GM23248 (cell line): Measurements from ENCODE around the gene ASB13. TPM values are rescaled to one million over a fixed set of nuclear protein-coding genes. Genes with fewer than 3 reads are reported as not detected.

Source experiments
- DNase-seq: peaks from one replicate; pipeline ENCODE4 v3.0.0-alpha.2; 2015
- H2AFZ ChIP-seq: fragments of 200-600 bp; sonication (generic); 2 replicates; pipeline ENCODE4 v1.6.1; 2016; ENCODE audit warnings: antibody characterized with exemption
- H3F3A ChIP-seq: fragments of 200-600 bp; sonication (generic); 2 replicates; pipeline ENCODE4 v1.6.1; 2016; ENCODE audit warnings: mild to moderate bottlenecking, antibody characterized with exemption, mixed run types; ENCODE audit not compliant: insufficient read depth
- H3K27ac ChIP-seq: fragments of 200-600 bp; sonication (generic); 2 replicates; pipeline ENCODE4 v1.5.1; 2016; ENCODE audit warnings: mild to moderate bottlenecking
- H3K27me3 ChIP-seq: fragments of 200-600 bp; sonication (generic); replicated peaks from 2 replicates; pipeline ENCODE4 v1.6.1; 2016; ENCODE audit warnings: mild to moderate bottlenecking; ENCODE audit not compliant: insufficient read depth
- H3K36me3 ChIP-seq: fragments of 200-600 bp; sonication (generic); 2 replicates; pipeline ENCODE4 v1.6.1; 2016; ENCODE audit warnings: low read depth, mild to moderate bottlenecking
- H3K4me1 ChIP-seq: fragments of 200-600 bp; sonication (generic); 2 replicates; pipeline ENCODE4 v1.6.1; 2016; ENCODE audit warnings: mild to moderate bottlenecking; ENCODE audit not compliant: insufficient read depth
- H3K4me2 ChIP-seq: fragments of 200-600 bp; sonication (generic); one replicate; pipeline ENCODE4 v1.6.1; 2016; ENCODE audit warnings: mild to moderate bottlenecking; ENCODE audit not compliant: unreplicated experiment
- H3K4me3 ChIP-seq: fragments of 200-600 bp; sonication (generic); 2 replicates; pipeline ENCODE4 v1.5.1; 2016; ENCODE audit warnings: mild to moderate bottlenecking
- H3K79me2 ChIP-seq: fragments of 200-600 bp; sonication (generic); 2 replicates; pipeline ENCODE4 v1.6.1; 2016; ENCODE audit warnings: mild to moderate bottlenecking; ENCODE audit not compliant: insufficient read depth
- H3K9ac ChIP-seq: fragments of 200-600 bp; sonication (generic); 2 replicates; pipeline ENCODE4 v1.6.1; 2016; ENCODE audit warnings: mild to moderate bottlenecking
- H3K9me2 ChIP-seq: fragments of 200-600 bp; sonication (generic); 2 replicates; pipeline ENCODE4 v1.6.1; 2016; ENCODE audit warnings: mixed run types, mild to moderate bottlenecking, moderate library complexity; ENCODE audit not compliant: insufficient read depth
- H3K9me3 ChIP-seq: fragments of 200-600 bp; sonication (generic); one replicate; pipeline ENCODE4 v1.6.1; 2017; ENCODE audit warnings: low read depth
- H4K20me1 ChIP-seq: fragments of 200-600 bp; sonication (generic); 2 replicates; pipeline ENCODE4 v1.6.0; 2016; ENCODE audit not compliant: insufficient read depth
- EZH2 ChIP-seq: fragments of 200-600 bp; sonication (generic); IDR thresholded peaks from 2 replicates; pipeline ENCODE4 v1.6.1; 2018; ENCODE audit warnings: antibody characterized with exemption, mild to moderate bottlenecking; ENCODE audit not compliant: insufficient read depth, poor library complexity, severe bottlenecking
- EZH2phosphoT487 ChIP-seq: fragments of 200-600 bp; sonication (generic); IDR thresholded peaks from 2 replicates; pipeline ENCODE4 v1.6.1; 2018; ENCODE audit warnings: antibody characterized with exemption, moderate library complexity, mild to moderate bottlenecking, low read depth; ENCODE audit not compliant: insufficient read depth
- WGBS, 2 experiments: methylation state at CpG; one replicate each; pipeline ENCODE4 v1.1.6; 2015 to 2017; ENCODE audit warnings: low lambda C conversion rate in 2 of 2, low coverage in 1 of 2; ENCODE audit errors: missing lambda C conversion rate in 2 of 2; 5-methylcytosine and 5-hydroxymethylcytosine counted together
- in situ Hi-C: fragments of 300-500 bp; cut with MboI; formaldehyde crosslinking; loops from 2 replicates; pipeline ENCODE4 v1.15.0; 2020
- polyA plus RNA-seq: library from polyadenylated mRNA; unstranded; fragments of >200 nt; fragmentation: Nextera tagmentation; extraction: Ambion mirVana; gene quantifications from 2 replicates; pipeline ENCODE4 v1.2.1, GENCODE V29; 2016
- total RNA-seq: library from RNA; depleted of rRNA; stranded (reverse); fragments of >200 nt; shearing (Covaris generic); gene quantifications from 2 replicates; pipeline ENCODE4 v1.2.3, GENCODE V29; 2014

ASB13 gene
- total and polyA plus RNA-seq, 2 experiments from 2014 or later, result 7.5 to 8.9 TPM

GRCh38 chr10:5620966-5621365 is 45.4 kb downstream of the ASB13 start:
- H2AFZ ChIP-seq, result no peak overlapping the region
- in situ Hi-C loops, result loop anchor here (25.0 kb wide), 1 partner anchor 784 kb away; the partner anchor contains the start of gene AKR1E2
- no peaks in the 10 kb centered on the region for H3K9me3 ChIP-seq
- H3K79me2 ChIP-seq, result no peaks in the 10 kb centered on the region
- TF ChIP-seq EZH2phosphoT487 (no peak), EZH2 (no peak)
- H3K36me3 ChIP-seq, result no peaks in the 10 kb centered on the region
- H3K9ac ChIP-seq, result no peak overlapping the region
- no peaks in the 10 kb centered on the region for H3K27me3 ChIP-seq
- H3K9me2 ChIP-seq, result no peaks in the 10 kb centered on the region
- no peak overlapping the region for H3K4me3 ChIP-seq
- 0 out of 2 replicates have a peak, but pooled peaks cover 4% of the 10 kb centered on the region for H3F3A ChIP-seq
- no peaks in the 10 kb centered on the region for H4K20me1 ChIP-seq
- H3K27ac ChIP-seq, result no peak overlapping the region
- peaks cover 25% of the 10 kb centered on the region for H3K4me1 ChIP-seq
- 89 to 93% methylated on average over 16 of the region's 16 CpGs for WGBS, 2 experiments
- DNase-seq, result no peak
- no peak overlapping the region for H3K4me2 ChIP-seq

GRCh38 chr10:5620223-5620721 is 46.1 kb downstream of the ASB13 start:
- Histone ChIP-seq H3K27ac (0 out of 2 replicates have a peak overlapping the region, but pooled peaks have one; percentile 31), H3K9ac (no peak overlapping the region), H3K4me1 (peaks cover 26% of the 10 kb centered on the region), H4K20me1 (no peaks in the 10 kb centered on the region), H3K4me2 (no peak overlapping the region), H2AFZ (peak overlapping the region; percentile 41; the same call in 1 of the 2 replicates), H3K36me3 (no peaks in the 10 kb centered on the region), H3K4me3 (no peak overlapping the region), H3K9me3 (no peaks in the 10 kb centered on the region), H3K9me2 (no peaks in the 10 kb centered on the region), H3K27me3 (no peaks in the 10 kb centered on the region), H3K79me2 (no peaks in the 10 kb centered on the region), H3F3A (0 out of 2 replicates have a peak, but pooled peaks cover 4% of the 10 kb centered on the region)
- TF ChIP-seq EZH2 (no peak), EZH2phosphoT487 (no peak)
- WGBS, 2 experiments, result 88 to 92% methylated on average over 10 to 11 of the region's 11 CpGs
- DNase-seq, result no peak
- in situ Hi-C loops, result loop anchor here (25.0 kb wide), 1 partner anchor 783 kb away; the partner anchor contains the start of gene AKR1E2

- no peaks in the 10 kb centered on the region for H3K36me3 ChIP-seq
- 55 to 60% methylated on average over 16 of the region's 16 CpGs for WGBS, 2 experiments
- no peaks in the 10 kb centered on the region for H3K27me3 ChIP-seq
- DNase-seq, result peak; percentile 48
- H3F3A ChIP-seq, result 0 out of 2 replicates have a peak, but pooled peaks cover 6% of the 10 kb centered on the region
- no peaks in the 10 kb centered on the region for H4K20me1 ChIP-seq
- no peak for TF ChIP-seq EZH2phosphoT487
- TF ChIP-seq EZH2, result no peak
- H3K4me2 ChIP-seq, result no peak overlapping the region
- peak overlapping the region; percentile 41; the same call in 1 of the 2 replicates for H2AFZ ChIP-seq
- H3K4me1 ChIP-seq, result peaks cover 32% of the 10 kb centered on the region
- H3K4me3 ChIP-seq, result no peak overlapping the region
- H3K9ac ChIP-seq, result no peak overlapping the region
- no peaks in the 10 kb centered on the region for H3K9me3 ChIP-seq
- no peaks in the 10 kb centered on the region for H3K9me2 ChIP-seq
- in situ Hi-C loops, result loop anchor here (25.0 kb wide), 1 partner anchor 782 kb away; the partner anchor contains the start of gene AKR1E2
- H3K79me2 ChIP-seq, result no peaks in the 10 kb centered on the region
- 0 out of 2 replicates have a peak overlapping the region, but pooled peaks have one; percentile 31 for H3K27ac ChIP-seq
Measured at GRCh38 chr10:5619362-5620211, 46.8 kb downstream of the ASB13 start.

DNA sequence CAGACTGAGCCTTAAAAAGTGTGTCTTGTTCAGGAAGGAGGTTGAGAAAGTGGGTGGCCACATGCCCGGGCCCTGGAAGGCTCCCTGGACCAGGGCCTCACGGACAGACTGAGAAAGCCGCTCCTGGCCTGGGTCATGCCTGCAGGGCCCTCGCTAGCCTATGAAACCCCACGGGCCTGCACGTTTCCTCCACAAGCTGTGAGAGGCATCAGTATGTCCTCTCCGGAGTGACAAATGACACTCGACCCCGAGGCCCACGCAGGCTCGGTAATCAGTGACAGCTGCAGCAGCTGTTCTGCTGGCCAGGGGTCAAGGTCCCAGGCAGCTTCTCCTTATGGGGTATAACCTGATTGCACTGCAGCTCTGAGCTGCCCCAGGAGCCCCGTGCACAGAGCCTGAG is 47.6 kb downstream of the ASB13 start:
- H3K4me2 ChIP-seq, result no peak overlapping the region
- peaks cover 13% of the 10 kb centered on the region; the same call in 1 of the 2 replicates for H3F3A ChIP-seq
- H3K4me1 ChIP-seq, result peaks cover 40% of the 10 kb centered on the region
- peak; percentile 68 for DNase-seq
- no peaks in the 10 kb centered on the region for H4K20me1 ChIP-seq
- no peaks in the 10 kb centered on the region for H3K27me3 ChIP-seq
- in situ Hi-C loops, result loop anchor here (25.0 kb wide), 1 partner anchor 782 kb away; the partner anchor contains the start of gene AKR1E2
- no peak overlapping the region for H3K9ac ChIP-seq
- 17 to 21% methylated on average over 12 of the region's 12 CpGs for WGBS, 2 experiments
- no peak overlapping the region for H3K4me3 ChIP-seq
- H3K27ac ChIP-seq, result no peak overlapping the region
- TF ChIP-seq EZH2phosphoT487 (no peak), EZH2 (no peak)
- H3K79me2 ChIP-seq, result no peaks in the 10 kb centered on the region
- H3K36me3 ChIP-seq, result no peaks in the 10 kb centered on the region
- H3K9me3 ChIP-seq, result no peaks in the 10 kb centered on the region
- no peaks in the 10 kb centered on the region for H3K9me2 ChIP-seq
- no peak overlapping the region for H2AFZ ChIP-seq
